Measurements from ENCODE around the gene EYS. TPM values are rescaled to one million over a fixed set of nuclear protein-coding genes. Genes with fewer than 3 reads are reported as not detected.

EYS gene
- total RNA-seq, 1 experiment from 2014 or later, result not detected

DNA sequence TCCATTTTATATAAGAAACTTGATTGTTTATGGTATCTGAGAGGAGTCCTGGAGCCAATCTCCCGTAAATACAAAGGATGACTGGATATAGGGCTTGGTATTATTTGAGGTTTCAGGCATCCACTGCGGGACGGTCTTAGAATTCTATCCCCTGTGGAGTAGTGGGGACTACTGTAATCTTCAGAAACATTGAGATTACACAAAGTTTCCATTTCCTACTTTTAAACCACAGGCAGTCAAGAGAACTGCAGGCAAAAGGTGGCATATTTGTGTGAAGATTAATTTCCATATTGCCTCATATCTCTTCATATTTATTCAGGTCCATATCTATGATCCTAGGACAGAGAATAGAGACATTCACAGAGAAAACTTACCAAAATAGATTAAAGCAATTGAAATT lies 1485.2 kb downstream of the EYS start:
- no peak overlapping the region for H4K91ac ChIP-seq (ENCODE audit: insufficient read length, low read depth, low read length)
- no peaks in the 10 kb centered on the region for H3K23me2 ChIP-seq (ENCODE audit: insufficient read length, low read depth, low read length, poor library complexity, severe bottlenecking)
- H3K23ac ChIP-seq (ENCODE audit: insufficient read length, low read depth, low read length), result no peak overlapping the region
- no CpG with 5 or more reads among the region's 3 CpGs for WGBS (ENCODE audit: extremely low coverage, insufficient read length, low lambda C conversion rate)
- H2AK5ac ChIP-seq (ENCODE audit: insufficient read length, low read length), result no peak overlapping the region
- no peaks in the 10 kb centered on the region for H4K20me1 ChIP-seq (ENCODE audit: control insufficient read depth, insufficient read depth, insufficient read length)
- no peak overlapping the region for H3K27ac Mint-ChIP-seq
- no peak overlapping the region for H2BK5ac ChIP-seq (ENCODE audit: insufficient read length, low read length)
- no peak overlapping the region for H3K56ac ChIP-seq (ENCODE audit: insufficient read length, low read depth, low read length)
- no peaks in the 10 kb centered on the region for H3K36me3 Mint-ChIP-seq (ENCODE audit: insufficient read depth in 1 of 3, low read depth in 3 of 3)
- H3T11ph ChIP-seq (ENCODE audit: low read length), result no peak overlapping the region
- H3K27me3 ChIP-seq (ENCODE audit: insufficient read depth, low read length), result no peaks in the 10 kb centered on the region
- H3K4me3 Mint-ChIP-seq, result no peak overlapping the region
- H3K4me1 Mint-ChIP-seq, result peaks cover under 1% of the 10 kb centered on the region in 2 experiments; a peak in 2 of 4 replicates
- no peak overlapping the region for H3K4me2 ChIP-seq (ENCODE audit: insufficient read depth, insufficient read length, low read length)
- no peaks in the 10 kb centered on the region for H3K4me1 ChIP-seq (ENCODE audit: insufficient read depth, low read length)
- no peak overlapping the region for H2AFZ ChIP-seq (ENCODE audit: low read length)
- H2BK12ac ChIP-seq (ENCODE audit: insufficient read length, low read depth, low read length), result no peak overlapping the region
- no peak overlapping the region for H2BK15ac ChIP-seq (ENCODE audit: low read depth, low read length)
- no peak overlapping the region for H3K27ac ChIP-seq (ENCODE audit: insufficient read length, low read depth, low read length)
- no peak overlapping the region for H4K8ac ChIP-seq (replicated peaks; ENCODE audit: insufficient read length, low read depth, low read length)
- TF ChIP-seq, protein P1, sequence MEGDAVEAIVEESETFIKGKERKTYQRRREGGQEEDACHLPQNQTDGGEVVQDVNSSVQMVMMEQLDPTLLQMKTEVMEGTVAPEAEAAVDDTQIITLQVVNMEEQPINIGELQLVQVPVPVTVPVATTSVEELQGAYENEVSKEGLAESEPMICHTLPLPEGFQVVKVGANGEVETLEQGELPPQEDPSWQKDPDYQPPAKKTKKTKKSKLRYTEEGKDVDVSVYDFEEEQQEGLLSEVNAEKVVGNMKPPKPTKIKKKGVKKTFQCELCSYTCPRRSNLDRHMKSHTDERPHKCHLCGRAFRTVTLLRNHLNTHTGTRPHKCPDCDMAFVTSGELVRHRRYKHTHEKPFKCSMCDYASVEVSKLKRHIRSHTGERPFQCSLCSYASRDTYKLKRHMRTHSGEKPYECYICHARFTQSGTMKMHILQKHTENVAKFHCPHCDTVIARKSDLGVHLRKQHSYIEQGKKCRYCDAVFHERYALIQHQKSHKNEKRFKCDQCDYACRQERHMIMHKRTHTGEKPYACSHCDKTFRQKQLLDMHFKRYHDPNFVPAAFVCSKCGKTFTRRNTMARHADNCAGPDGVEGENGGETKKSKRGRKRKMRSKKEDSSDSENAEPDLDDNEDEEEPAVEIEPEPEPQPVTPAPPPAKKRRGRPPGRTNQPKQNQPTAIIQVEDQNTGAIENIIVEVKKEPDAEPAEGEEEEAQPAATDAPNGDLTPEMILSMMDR (conservative IDR thresholded peaks at IDR 0.05), result no peak
- no peak overlapping the region for H3K14ac ChIP-seq (ENCODE audit: insufficient read depth, low read length)
- no peak overlapping the region for H3K18ac ChIP-seq (ENCODE audit: insufficient read length, low read depth, low read length)
- H3K79me1 ChIP-seq (ENCODE audit: insufficient read depth, low read depth, low read length, poor library complexity, severe bottlenecking), result no peaks in the 10 kb centered on the region
- no peaks in the 10 kb centered on the region for H3K27me3 Mint-ChIP-seq (ENCODE audit: low read depth)
- H3K9me3 Mint-ChIP-seq, result no peaks in the 10 kb centered on the region
- no peaks in the 10 kb centered on the region for H3K79me2 ChIP-seq (ENCODE audit: insufficient read depth, low read length)
- no peak overlapping the region for H3K4ac ChIP-seq (ENCODE audit: low read depth, low read length)
- no peak overlapping the region for H2BK20ac ChIP-seq (ENCODE audit: low read depth, low read length, poor library complexity, severe bottlenecking)
- H3K9me3 ChIP-seq (ENCODE audit: control insufficient read depth, low read depth, low read length), result no peaks in the 10 kb centered on the region
- no peak overlapping the region for H2BK120ac ChIP-seq (ENCODE audit: low read depth, low read length, poor library complexity, severe bottlenecking)
- DNase-seq, result no peak
- H4K5ac ChIP-seq (ENCODE audit: insufficient read length, low read depth, low read length), result no peak overlapping the region
- no peak overlapping the region for H3K9ac ChIP-seq (ENCODE audit: extremely low read depth, insufficient read length, low read length)
